ENCODE measurements around the gene CARM1.

DNA sequence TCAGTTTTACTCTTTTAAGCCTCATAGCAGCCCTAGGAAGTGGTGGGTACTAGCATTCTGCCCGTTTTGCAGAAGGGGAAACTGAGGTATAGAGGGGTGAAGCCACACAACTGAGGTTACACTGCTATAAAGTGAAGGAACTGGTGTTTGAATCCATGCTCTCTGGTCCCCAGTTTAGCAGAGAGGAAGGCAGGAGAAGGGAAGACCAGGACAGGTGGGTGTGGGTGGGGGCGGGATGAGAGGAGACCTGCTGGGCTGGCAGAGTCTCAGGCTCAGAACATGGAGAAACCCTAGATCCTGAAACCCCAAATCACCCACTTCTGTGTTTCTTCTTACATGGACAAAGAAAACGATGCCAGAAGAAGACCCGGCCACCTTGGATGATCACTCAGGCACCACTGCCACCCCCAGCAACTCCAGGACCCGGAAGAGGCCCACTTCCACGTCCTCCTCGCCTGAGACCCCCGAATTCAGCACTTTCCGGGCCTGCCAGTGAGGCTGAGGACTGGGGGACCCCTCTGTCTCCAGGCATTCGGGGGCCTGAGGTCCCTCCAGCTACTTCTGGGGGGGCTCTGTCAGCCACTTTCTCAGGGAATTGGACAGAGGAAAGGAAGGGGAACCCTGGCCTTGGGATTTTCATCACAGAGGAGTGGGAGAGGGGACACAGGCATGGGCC is 2.3 kb upstream of the CARM1 start:
- TF ChIP-seq, protein P1, sequence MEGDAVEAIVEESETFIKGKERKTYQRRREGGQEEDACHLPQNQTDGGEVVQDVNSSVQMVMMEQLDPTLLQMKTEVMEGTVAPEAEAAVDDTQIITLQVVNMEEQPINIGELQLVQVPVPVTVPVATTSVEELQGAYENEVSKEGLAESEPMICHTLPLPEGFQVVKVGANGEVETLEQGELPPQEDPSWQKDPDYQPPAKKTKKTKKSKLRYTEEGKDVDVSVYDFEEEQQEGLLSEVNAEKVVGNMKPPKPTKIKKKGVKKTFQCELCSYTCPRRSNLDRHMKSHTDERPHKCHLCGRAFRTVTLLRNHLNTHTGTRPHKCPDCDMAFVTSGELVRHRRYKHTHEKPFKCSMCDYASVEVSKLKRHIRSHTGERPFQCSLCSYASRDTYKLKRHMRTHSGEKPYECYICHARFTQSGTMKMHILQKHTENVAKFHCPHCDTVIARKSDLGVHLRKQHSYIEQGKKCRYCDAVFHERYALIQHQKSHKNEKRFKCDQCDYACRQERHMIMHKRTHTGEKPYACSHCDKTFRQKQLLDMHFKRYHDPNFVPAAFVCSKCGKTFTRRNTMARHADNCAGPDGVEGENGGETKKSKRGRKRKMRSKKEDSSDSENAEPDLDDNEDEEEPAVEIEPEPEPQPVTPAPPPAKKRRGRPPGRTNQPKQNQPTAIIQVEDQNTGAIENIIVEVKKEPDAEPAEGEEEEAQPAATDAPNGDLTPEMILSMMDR (IDR thresholded peaks at IDR 0.05): no peak
- TF ChIP-seq POLR2A (IDR thresholded peaks at IDR 0.05) (no peak), EP300 (IDR thresholded peaks at IDR 0.05) (no peak)

All from gastroesophageal sphincter (tissue), 3 donors.